RKO (cell line): ENCODE measurements around the gene ZSWIM7.
A peak's percentile ranks its signal among the peaks of the same experiment; 100 is the strongest.
"Not testable (repeated sequence)": the region's sequence is repeated elsewhere in the genome, so short reads cannot be mapped to it uniquely, and the experiment has no call there.

ENCODE experiments used
- DNase-seq: peaks from one replicate; pipeline ENCODE4 v3.0.0-alpha.2; 2016; ENCODE audit warnings: low spot score

ZSWIM7 gene

DNA sequence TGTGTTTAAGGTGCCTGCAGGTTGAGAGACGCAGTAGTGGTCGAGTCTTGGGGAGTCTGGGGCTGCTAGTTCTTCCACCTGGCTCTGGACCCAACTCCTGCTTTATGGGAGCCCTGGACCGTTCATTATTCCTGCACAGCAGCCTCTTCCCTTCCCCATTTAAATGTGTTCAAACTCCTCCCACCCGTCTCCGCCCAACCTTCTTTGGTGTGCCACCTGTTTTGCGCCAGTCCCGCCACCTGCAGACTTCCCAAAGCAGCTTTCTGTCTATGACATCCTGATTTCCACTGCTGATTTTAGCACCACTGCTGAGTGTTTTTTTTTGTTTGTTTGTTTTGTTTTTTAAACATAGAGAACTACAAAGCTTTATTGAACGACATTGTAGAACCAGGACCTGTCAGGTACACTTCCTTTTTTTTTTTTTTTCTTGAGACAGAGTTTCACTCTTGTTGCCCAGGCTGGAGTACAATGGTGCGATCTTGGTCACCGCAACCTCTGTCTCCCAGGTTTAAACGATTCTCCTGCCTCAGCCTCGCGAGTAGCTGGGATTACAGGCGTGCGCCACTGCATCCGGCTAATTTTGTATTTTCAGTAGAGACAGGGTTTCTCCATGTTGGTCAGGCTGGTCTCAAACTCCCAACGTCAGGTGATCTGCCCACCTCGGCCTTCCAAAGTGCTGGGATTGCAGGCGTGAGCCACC is 41.7 kb downstream of the ZSWIM7 start:
- DNase-seq: no peak

DNA sequence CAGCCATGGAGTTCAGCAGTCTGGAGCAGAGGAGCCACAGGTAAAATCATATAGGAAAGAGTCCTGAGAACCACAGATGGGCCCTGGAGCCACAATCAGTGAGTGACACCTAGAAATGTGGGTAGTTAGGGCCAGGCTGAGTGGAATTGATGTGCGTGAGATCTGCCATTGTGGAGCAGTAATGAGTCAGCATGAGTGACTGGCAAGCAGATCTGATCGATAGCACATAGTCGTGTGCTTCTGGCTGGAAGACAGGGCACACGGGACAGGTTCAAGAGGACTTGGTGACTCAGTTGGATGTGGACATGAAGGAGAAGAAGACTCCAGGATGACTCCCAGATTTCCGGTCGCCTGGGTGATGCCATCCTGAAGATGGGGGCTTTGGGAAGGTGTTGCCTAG is 42.3 kb downstream of the ZSWIM7 start:
- peak; percentile 18 for DNase-seq

DNA sequence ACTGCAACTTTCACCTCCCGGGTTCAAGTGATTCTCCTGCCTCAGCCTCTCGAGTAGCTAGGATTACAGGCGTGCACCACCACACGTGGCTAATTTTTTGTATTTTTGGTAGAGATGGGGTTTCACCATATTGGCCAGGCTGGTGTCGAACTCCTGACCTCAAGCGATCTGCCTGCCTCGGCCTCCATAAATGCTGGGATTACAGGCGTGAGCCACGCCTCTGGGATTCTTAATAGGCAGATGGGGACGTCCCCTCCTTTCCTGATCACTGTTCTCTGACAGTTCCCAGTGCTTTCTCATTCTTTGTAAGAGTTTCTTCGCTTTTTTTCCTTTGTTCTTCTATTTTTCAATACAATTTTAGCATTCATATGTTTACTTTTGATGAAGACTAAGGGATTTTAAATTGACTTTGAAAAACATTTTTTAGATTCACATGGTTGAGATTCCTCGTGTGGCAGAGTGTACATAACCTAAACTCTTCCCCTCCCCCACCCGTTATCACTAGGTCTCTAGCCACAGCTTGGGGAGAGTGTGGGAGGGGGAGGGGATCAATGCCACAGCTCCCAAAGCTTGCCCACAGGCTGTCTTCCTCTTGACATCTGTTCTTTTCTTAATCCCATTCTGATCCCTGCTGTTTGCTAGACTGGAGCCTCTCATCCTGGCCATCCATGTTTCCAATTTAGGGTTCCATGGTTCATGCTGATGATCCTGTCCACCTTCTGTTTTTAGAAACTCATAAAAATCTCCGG is 43.5 kb downstream of the ZSWIM7 start:
- no peak for DNase-seq

DNA sequence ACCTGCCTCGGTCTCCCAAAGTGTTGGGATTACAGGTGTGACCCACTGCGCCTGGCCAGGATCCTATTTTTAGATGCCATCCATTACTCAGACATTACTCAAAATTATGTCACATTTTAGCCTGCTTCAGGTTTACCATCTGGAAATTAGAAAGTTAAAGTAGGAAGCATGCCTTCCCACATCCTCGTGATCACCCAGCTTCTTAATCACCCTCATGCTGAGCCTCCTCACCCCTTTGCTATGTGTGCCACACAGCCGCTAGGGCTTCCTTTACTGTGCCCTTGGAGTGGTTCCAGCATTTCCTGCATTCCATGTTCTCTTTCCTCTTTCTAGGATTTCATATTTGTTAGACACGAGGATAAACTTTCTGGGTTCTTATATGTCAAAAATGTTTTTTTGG is 45.3 kb downstream of the ZSWIM7 start:
- peak; percentile 98 for DNase-seq

DNA sequence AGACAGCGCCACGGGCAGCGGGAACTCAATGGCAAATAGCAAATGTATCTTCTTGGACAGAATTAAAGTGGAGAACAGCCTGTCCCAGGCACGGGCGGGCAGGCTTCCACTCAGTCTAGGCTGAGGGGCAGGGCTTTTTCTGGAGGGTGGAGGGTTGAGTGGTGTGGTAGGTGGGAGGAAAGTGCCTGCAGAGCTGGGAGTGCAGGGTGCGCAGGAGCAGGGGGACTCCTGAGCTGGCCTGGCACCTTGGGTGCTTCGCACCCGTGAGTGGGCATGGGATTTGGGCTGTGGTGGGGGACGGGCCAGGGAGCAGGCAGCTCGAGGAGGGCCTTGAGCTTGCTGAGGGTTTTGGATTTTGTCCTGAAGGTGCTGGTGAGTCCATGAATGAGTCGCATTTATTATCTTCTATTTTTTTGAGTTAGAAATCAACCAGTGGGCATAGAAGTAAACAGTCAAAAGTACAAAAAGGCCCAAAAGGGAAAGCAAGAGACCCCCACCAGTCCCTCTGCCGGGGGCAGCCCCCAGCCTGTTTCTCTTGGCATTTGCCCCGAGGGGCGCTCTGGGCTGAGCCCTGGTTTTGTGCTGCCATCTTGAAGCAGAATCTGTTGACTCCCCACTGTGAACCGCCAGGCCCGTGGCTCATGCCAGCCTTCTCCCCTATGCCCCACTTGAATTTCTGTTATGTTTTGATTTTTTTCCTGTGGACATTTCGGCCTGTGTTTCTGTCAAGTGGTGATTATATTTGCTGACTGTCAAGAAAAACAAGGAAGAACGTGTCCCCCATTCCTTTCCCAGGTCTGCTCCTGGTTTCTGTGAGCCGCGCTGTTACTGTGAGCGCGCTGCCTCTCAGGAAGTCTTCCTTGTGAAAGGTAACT is 46.4 kb downstream of the ZSWIM7 start:
- DNase-seq: no peak

DNA sequence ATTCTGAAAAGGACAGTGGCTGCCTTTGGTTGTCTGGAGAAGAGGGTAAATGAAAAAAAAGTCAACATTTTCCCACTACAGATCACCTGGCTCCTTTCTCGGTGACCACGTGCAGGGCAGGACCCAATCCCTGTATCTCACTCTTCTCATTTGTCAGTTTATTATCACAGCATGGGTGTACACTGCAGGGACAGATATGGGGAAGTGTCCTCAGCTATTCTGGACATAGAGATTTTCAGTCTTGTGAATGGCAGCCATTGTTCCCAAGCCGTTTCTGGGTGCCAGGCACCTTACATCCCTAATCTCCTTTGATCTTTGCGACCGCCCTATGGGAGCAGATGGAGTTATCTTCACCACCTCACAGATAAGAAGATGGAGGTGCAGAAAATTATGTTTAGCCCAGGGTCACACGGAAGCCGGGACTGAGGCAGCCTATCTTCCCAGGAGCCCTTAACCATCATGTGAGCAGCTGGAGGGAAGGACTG is 47.4 kb downstream of the ZSWIM7 start:
- DNase-seq: no peak

DNA sequence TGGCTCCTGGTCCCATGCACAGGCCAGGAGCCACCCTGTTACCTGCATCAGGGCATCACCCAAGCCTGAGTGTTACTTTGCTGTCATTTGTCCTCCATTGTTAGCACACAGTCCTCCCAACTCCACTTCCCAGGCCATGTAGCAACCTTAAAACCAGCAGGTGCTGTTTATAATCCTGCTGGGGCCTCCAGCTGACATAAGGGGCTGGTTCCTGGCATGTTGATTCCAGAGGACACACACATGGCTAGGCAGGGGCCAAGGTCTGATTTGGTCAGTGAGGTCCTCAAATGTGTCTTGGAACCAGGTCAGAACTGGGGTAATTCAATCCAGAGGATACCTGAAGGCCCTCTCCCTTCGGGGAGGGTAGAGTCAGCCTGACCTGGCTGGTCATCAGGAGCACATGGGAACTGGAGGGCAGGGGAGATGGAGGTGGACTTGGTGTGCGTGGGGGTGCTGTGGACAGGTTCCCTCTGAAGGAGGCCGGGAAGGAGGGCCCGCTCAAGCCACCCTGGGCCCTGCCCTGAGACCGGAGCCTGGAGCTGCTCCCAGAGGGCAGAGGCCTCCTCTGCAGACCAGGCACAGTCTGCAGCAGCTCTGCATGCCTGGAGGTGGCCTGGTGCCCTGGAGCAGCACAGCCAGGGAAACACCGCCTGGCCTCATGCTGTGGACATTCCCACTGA is 48.0 kb downstream of the ZSWIM7 start:
- no peak for DNase-seq

DNA sequence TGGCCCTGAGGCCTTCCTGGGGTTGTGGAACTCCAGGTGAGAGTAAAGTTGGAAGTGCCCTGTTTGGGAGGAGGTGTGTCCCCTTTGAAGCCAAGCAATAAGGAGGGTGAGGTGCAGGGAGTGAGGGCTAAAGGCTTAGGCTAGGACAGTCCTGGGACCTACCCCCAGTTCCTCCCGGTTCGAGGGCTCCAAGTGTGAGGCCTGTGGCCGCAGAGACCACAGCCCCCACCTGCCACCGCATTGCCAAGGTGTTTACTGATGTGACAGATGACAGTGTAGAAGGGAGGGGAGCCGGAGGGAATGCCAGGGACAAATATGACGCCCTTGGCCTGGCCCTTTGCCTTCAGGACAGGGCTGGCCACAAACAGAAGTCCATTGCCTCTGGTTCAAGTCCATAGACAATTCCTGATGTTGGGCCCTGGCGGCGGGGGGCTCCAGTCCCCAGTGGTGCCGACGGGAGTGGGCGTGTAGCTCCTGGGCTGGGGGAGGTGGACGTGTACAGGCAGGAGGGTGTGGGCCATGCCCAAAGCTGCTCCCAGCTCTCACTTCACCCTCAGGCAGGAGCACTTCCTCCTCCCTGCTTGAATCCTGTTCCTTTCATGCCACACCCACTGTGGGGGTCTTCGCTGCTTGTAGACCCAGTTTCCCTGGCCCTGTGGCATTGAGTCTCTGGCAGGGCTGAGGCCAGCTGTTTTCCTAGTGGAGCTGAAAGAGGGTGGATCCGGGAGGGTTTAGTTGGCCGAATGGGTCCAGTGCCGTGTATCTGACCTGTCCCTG is 51.3 kb downstream of the ZSWIM7 start:
- DNase-seq: no peak

DNA sequence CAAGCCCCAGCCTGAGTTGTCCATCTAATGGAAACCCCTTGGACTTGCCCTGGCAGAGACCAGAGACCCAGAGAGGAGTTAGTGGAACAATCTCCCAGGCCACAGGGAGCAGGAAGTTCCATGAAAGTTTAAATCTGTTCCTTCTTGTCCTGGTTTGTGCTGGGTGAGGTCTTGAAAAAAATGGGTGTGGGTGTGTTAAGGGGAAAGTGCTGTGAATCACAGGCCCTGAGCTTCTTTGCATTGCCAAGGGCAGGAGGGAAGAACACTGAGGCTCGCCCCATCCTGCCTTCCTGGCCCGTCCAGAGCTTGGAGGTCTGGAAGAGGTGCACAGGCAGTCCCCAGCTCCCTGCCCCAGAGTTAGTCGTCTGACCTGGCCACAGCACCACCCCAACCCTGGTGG is 52.2 kb downstream of the ZSWIM7 start:
- peak; percentile 56 for DNase-seq

DNA sequence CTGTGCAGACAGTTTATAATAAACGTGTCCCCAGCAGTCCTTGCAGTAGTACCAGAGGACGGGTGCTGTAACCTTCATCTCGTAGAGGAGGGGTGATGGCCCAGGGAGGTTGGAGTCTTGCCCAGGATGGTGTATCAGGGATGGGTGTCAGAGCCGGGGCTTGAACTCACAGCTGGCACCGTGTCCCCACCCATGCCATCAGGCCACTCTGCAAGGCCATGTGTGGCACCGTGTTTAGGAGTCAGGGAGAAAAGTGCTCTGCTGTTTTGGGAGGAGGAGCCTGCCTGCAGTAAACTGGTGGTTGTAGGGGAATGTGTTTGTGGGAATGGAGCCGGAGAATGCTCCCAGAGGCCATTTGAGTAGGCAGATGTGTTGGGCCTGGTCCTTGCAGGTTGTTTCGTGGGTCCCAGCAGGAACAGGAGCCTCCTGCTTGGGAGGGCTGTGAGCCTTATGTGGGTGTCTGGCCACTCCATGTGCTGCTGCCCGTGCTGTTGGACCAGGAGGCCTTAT is 52.8 kb downstream of the ZSWIM7 start:
- DNase-seq: peak; percentile 48

DNA sequence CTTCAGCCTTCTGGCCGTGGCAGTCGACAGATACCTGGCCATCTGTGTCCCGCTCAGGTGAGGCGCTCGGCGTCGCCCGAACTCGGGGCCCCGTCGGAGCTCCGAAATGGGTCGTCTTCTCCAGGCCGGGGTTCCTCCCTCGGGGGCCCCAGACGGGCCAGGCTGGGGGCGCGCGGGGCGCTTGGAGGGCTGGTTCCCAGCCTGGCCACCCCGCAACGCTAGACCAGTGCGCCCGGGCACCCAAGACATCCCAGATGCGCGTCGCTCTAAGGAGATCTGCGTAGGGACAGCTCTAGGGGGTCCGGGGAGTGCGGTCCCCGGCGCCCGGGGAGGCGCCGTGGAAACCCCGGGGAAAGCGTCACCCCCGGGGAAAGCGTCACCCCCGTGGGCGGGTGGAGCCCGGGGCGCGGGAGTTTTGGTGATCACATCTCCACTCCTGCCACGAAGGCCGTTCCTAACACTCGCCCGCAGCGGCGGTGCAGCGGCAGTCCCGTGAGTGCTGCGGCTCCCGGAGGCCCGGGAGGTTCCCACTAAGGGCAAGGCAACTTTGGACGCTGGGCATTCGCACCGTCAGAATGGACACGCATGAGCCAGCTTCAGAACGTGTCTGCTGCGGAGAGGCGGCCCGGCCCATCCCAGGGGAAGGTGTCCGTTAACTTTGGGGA is 53.8 kb downstream of the ZSWIM7 start:
- DNase-seq: peak; percentile 32

DNA sequence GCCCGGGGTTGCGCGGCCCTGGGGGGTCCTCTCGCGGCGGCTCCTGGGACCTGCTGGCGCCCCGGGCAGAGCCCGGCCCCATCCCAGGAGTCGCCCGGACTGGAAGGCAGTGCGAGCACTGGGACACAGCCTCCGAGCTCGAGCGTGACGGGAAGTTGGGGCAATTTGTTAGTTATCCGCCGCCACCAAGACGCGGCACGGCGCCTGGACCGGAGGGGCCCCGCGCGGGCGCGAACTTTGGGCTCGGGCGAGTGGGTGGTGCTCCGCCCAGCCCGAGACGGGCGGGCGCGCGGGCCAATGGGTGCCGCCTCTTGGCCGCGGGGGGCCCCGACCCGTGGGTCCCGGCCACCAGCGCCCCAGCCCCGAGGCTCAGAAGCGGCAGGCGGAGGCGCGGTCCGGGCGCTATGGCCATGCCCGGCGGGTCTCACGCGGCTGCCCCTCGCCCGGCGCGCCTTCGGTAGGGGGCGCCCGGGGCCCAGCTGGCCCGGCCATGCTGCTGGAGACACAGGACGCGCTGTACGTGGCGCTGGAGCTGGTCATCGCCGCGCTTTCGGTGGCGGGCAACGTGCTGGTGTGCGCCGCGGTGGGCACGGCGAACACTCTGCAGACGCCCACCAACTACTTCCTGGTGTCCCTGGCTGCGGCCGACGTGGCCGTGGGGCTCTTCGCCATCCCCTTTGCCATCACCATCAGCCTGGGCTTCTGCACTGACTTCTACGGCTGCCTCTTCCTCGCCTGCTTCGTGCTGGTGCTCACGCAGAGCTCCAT is 54.6 kb downstream of the ZSWIM7 start, which contains the start of gene ADORA2B:
Gene ADORA2B (plus strand): TSS at position 372 of the 768 bp plus-strand sequence. CDS start 119 bp downstream, at position 491.
- DNase-seq: peak; percentile 79

DNA sequence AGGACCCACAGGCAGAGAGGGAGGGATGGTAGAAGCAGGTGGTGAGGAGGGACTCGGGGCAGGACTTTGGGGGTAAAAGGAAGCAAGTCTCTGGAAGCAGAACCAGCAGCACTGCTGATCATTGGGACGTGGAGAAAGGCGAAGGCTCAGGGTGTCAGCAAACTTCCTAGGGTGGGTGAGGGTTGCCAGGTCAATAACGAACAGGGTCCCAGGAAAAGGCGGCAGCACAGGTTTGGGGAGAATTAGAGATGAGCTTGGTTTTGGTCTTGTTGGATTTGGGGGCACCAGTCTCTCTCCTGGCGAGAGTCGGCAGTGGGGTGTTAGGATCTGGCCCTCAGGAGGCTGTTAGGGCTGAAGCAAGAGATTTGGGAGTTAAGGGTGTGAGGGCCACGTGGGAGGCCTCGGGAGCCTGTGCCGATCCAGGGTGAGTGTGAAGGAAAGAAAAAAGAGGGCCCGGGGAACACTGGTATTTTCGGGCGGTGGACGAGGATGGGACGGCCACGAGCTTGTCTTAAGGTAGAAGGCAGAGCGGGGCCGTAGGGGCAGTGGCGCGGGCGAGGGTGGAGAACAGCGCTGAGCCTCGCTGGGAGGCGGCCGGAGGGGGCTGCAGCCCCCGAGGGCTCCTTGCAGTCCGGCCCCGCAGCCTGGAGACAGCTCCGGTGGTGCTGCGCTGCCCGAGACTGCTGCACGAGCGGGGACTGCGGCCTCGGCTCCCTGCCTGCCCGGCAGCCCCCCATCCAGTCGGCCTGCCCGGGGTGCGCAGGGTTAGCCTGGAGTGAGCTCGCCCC is 55.3 kb downstream of the ZSWIM7 start:
- DNase-seq: no peak

DNA sequence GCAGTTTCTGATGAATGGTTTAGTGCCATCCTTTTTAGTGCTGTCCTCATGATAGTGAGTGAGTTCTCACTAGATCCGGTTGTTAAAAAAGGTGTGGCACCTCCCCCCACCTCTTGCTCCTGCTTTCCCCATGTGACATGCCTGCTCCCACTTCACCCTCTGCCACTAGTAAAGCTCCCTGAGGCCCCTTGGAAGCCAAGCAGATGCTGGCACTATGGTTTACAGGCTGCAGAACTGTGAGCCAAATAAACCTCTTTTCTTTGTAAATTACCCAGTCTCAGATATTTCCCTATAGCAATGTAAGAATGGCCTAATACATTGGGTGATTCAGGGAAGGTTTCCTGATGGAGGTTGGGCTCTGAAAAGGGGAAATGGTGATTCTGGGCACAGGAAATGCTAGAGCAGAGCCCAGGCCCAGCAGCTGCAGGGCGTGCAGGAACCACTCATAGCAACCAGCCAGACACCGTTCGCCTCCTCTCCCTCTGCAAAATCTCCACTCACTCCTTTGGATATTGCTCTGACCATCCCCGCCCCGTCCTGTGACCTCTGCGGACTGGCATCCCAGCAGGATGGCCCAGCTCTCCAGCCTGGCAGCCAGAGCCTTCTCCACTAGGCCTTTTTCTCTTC is 57.2 kb downstream of the ZSWIM7 start:
- DNase-seq: no peak

DNA sequence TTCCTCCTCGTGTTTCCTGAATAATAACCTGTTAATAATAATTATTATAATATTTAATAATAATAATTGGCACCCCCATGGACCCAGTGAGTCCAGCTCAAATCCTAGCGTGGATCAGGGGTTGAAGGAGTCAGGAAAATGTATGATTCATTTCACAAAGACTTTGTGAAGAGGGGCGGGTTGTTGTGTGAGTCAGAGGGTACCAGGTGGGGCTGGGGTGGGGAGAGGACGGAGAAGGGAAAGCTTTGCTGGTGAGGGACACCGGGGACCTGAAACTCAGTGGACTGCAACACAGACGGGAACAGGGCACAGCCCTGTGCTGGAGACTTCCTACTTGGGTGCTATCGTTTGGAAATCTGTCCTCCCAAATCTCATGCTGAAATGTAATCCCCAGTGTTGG is 57.7 kb downstream of the ZSWIM7 start:
- DNase-seq: no peak

DNA sequence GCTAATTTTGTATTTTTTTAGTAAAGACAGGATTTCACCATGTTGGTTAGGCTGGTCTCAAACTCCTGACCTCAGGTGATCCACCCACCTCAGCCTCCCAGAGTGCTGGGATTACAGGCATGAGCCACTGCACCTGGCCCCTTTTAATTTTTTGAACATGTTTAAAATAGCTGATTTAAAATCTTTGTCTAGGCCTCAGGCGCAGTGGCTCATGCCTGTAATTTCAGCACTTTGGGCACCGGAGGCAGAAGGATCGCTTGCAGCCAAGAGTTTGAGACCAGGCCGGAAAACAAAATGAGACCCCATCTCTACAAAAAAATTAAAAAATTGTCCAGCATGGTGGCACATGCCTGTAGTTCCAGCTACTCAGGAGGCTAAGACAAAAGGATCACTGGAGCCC is 63.0 kb downstream of the ZSWIM7 start:
- DNase-seq: not testable (repeated sequence)

DNA sequence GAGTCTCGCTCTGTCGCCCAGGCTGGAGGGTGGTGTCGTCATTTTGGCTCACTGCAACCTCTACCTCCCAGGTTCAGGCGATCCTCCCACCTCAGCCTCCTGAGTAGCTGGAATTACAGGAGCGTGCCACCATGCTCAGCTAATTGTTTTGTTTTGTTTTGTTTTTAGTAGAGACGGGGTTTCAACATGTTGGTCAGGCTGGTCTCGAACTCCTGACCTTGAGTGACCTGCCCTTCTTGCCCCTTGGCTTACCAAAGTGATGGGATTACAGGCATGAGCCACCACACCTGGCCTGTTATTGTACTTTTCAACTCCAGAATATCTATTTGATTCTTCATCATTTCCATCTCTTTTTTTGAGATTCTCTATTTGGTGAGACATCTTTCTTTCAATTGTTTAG is 63.6 kb downstream of the ZSWIM7 start:
- no peak for DNase-seq

DNA sequence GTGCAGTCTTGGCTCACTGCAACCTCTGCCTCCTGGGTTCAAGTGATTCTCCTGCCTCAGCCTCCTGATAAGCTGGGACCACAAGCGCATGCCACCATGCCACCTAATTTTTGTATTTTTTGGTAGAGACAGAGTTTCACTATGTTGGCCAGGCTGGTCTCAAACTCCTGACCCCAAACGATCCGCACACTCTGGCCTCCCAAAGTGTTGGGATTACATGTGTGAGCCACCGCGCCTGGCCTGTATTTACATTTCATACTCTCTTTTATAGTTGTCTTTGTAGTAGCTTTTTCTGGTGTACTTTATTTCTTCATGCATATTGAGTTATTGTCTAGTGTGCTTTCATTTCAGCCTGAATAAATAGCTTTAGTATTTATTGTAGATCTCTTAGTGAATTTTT is 64.6 kb downstream of the ZSWIM7 start:
- no peak for DNase-seq
